GM12892 (cell line): ENCODE data around the gene DLG4.

Experiments used
- POLR2A ChIP-seq: IDR thresholded peaks from 2 replicates; pipeline ENCODE4 v1.6.1; 2011; ENCODE audit warnings: low read depth, low read length, control low read depth
- POLR2AphosphoS5 ChIP-seq: IDR thresholded peaks from 2 replicates; pipeline ENCODE4 v1.6.1; 2011; ENCODE audit warnings: low read depth, low read length, control low read depth
- TAF1 ChIP-seq: IDR thresholded peaks from 2 replicates; pipeline ENCODE4 v1.6.1; 2011; ENCODE audit warnings: low read depth, mild to moderate bottlenecking, control low read depth, low read length, borderline replicate concordance

DNA sequence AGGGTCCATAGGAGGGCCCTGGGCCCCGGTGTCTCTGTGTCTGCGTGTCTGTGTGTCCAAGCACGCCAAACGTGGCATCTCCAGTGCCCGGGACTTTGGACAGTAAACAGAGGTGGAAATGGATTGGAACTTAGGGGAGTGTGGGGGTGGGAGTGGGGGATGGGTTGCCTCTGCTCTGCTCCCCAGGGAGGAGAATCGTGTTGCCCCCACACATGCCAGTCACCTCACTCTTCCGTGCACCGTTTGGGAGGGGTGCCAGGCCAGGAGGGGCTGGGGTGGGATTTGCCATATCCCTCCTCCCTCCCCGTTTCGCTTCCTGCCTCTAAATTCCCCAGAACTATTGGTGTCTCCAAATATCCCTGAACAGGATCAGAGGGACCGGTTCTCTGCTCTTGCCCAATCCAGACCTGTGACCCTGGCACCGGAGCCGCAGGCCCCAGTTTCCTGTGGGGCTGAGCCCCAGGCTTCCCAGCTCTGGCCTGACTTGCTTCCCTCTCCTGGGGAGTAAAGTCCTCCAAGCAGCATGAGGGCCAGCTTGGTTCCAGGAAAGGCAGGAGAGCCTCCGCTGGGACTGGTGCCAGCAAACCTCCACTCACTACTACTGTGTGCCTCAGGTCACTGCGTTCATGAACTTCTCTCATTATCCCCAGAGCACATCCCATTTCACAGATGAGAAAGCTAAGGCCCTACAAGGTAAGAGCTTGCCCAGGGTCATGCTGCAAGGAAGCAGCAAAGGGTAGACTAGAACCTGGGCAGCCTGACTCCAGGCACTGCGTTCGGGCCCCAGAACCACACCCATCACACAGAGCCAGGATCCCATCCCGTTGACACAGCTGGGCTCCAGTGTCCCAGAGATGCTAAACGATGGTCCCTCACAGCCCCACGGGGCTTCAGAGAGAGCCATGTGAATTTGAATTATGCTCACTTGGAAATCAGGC lies 40.0 kb downstream of the DLG4 start, which contains the start of gene ASGR1:
- no peak for TF ChIP-seq POLR2A
- no peak for TF ChIP-seq POLR2AphosphoS5
- TF ChIP-seq TAF1: no peak
